Limb (tissue), 2 donors: Measurements from ENCODE around the gene MRGPRD.
"Not testable (repeated sequence)": the region's sequence is repeated elsewhere in the genome, so short reads cannot be mapped to it uniquely, and the experiment has no call there.

Source experiments
- DNase-seq, 2 donors: peaks; one replicate each; pipeline ENCODE4 v3.0.0-alpha.2; 2016; ENCODE audit errors: extremely low spot score in 2 of 2

MRGPRD gene

DNA sequence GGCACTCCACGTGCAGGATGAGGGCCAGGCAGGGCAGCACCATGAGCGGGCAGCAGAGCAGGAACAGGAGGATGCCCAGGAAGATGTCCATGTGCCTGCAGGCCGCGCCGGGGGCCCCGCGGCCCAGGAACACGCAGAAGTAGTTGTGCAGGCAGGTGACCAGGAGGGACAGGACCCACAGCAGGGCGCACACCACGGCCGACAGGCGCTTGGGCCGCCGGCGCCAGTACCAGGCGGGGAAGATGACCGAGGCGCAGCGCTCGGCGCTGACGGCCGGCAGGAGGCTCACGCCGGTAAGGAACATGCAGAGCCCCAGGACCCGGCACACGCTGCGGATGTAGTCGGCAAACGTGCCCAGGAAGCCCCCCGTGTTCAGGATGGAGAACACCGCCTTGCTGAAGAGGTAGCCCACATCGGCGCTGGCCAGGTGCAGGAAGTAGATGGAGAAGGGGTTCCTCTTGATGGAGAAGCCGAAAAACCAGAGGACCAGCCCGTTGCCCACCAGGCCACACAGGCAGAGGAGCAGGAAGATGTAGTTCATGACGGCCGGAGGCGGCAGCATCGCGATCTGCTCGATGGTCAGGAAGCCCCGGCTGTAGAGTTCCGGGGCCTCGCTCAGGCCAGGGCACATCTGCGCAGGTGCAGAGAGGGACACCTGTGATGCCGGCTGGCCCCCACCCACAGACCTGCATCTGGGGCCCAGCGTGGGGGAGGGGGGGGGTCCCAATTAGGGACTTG, 25.0 kb upstream of the MRGPRD start:
- DNase-seq: no peak

DNA sequence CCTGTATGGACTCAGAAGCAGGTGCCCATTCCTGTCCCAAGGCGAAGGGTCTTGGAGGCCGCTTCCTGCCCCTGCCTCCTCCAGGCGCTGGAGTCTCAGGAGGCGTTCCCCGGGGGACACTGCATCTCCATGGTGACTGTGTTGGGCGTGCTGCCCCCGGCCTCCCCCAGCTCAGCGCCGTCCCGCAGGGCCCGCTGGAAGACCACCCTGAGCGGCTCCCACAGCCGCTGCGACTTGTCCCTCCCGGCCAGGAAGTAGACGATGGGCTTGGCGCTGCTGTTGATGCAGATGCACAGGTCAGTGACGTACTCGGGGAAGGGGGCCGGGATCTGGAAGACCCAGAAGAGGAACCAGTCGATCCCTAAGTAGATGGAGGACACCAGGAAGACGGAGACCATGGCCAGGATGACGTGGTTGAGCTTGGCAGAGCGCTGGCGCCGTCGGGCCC, 24.4 kb upstream of the MRGPRD start:
- no peak for DNase-seq

DNA sequence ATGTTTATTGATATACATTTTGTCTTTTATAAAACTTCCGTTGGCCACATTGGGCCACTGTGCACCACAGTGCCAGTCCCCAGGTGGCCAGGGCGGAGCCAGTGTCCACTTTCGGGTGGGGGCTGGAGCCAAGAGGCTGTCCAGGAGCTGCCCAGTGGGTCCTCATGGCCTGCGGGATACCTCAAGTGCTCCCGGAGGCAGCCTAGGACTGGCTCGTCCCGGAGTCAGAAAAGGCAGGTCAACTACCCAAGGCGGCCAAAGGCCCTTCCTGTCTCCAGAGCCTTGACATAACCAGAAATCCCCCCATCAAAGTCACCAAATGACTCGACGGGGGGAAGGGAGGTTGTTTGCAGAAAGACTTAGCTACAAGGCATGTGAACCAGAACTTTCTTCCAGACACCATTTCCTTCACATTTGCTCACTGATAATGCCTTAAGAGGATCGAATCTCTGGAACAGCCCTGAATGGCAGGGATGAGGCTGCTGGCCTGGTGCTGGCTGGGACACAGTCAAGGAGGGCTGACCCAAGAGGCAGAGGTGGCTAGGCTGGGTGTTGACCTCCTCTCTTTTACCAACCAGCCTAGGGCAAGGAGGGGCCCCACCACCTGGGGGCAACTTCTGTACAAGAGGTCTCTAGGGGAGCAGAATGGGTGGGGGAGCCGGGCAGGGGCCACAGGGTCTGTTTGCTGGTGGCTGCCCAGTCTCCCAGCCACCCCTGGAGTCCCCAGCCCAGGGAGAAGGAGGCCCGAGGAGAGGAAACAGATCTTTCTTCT, 23.8 kb upstream of the MRGPRD start:
- DNase-seq: no peak

DNA sequence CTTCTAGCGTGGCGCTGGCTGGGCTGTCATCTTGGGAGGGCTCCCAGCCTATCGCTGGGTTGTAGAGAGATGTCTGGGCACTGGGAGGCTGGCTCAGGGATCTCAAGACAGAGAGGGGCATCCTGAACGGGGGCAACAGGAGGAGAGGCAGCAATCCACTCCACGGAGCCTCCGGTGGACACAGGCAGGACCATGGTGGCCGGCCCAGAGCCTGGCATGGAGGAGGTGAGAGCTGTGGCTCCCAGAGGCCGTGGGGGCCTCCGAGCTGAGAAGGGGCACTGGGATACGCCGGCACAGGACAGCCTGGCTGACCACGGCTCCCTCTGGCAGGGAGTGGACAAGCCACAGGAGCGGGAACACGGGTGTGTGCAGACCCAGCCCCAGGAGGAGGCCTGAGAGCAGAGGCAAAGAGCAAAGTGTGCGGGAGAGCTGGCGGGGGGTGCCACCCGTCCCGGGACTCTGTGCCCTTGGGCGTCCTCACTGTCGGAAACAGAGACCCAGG, 23.1 kb upstream of the MRGPRD start:
- DNase-seq: no peak

DNA sequence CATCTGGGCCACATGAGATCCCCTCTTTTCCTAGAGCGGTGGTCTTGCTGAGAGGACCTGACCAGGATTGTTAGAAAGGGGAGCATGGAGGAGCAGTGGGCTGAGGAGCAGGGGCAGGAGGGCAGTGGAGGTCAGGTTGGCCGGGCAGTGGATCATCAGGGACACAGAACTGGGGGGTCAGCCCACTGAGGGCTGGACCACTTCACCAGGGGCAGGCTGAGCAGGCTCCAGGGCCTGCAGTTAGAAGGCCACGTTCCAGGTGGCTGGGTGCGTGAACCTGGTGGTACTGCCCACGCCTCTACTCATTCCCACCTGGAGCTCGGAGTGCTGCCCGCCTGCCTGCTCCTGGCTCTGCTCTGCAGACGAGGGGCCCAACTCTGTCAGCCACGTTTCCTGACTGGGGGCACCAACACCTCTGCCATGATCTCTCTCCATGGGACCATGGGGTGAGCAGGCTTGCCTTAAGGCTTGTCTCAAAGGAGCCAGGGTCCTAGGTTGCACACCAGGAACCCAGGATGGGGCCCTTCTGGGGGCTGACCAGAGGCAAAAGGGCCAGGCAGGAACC, 22.6 kb upstream of the MRGPRD start:
- DNase-seq: no peak

DNA sequence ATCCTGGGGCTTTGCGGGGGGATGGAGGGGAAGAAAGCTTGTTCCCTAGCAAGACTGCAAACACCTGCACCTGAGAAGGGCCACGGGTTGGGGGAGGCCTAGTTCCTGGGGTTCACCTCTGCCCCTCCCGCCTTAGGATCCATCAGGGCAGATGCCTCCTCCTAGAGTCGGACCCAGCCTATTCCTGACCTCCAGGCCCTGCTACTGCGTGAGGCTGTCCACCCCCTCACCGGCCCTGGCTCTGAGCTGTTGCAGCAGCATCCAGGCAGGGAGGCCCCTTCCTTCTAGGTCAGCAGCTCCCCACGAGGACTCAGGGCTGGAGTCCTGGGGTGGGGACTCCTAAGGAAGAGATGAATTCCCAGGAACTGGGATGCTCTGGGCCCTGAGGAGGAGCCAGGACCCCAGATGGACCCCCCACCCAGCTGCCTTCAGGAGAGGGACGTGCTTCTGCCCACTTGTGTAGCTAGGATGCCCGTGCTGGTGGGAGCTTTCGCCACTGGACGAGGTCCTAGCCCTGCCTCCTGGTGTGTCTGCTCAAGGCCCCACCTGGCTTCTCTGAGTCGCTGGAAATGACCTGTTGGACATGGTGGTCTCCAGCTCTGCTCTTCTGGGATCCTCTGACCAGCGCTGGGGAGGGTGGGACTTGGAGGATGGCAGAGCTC, 21.9 kb upstream of the MRGPRD start:
- DNase-seq: no peak

DNA sequence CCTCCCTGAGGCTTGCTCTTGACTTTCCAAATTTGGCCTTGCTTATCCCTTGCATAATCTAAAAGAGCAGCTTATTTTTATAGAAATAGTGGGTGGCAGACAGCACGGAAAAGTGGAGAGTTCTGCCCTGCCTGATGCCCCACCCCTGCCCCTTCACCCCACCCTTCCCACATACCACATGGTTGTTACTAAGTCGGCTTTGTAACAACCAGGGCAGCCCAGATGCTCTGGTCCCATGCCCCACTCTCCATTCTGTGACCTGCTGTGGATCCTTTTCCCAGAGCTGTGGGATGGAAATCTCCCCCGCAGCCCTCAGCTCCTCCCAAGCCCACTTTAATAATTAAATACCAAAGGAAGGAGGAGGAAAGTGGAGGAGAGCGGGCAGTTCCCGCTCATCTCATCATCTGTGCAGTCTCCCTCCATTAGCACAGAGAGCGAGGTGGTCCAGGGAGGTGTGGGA, 21.4 kb upstream of the MRGPRD start:
- DNase-seq: no peak

DNA sequence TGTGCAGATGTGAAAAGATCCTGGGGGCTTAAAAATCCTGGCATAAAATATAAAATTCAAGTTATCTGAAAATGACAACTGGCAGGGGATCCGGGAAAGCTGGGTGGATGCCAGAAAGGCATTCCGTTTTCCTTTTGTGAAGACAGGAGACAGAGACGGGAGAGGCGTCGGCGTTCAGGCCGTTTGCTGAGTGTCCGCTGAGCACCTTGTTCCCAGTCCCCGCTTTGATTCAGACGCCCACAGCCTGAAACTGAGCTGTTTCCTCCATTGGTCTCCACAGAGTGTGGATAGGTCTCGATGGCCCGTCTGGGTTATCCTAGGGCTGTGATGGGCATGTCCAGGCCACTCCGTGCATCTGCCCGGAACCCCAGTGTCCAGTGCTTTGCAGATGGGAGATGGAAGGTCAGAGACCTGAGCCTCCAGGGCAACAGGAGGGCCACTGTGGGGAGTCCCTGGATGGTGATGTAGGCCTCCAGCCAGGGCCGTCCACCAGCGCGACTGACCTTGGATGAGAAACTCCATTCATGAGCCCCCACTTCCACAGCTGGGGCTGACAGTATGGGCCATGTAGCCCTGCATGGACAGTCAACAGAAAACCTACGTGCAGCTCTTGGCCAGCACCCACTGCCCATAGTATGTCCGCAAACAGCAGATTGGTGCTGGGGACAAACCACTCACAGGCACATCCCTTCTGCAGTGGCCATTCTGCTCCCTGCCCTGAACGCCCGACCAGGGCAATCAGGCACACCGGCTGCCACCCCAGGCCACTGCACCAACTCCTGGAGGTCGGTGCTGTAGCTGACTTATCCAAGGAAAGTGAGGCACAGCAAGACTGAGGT, 20.7 kb upstream of the MRGPRD start:
- no peak for DNase-seq

DNA sequence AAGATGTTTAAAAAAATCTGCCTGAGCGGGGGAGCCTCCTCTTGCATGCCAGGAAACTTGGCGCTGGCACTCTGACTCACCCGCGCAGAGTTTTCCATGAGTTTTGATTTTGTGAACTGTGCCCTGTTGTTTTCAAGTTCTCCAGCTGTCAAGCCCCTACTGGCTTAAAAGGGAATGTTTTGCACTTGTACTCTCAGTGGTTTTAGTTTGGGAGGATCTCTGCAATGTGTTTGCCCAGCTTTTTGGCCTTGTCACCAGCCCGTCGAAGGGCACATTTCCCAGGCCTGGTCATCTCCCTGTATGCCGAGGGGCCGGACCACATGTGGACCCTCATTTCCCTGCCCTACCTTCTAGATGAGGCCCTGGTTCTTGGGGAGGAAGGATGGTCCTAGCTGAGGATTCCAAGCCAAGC, 20.1 kb upstream of the MRGPRD start:
- DNase-seq: peak; percentile 58 to 80

DNA sequence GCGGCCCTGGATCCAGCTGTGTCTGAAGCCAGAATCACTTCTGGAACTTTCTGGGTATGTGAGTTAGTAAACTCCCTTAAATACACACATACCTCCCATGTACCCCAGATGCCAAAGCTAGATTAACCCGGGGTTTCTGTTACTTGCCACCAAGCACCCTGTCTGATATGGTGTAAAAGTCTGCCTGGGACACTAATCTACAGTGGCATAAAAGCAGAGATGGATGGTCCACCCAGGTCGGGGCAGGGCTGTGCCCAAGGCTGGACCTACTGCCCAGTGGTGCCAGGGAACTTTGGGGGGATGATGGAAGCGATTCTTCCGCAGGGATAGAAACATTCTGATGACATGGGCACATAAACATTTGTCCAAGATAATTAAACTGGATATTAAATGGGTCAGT, 19.6 kb upstream of the MRGPRD start:
- no peak for DNase-seq

DNA sequence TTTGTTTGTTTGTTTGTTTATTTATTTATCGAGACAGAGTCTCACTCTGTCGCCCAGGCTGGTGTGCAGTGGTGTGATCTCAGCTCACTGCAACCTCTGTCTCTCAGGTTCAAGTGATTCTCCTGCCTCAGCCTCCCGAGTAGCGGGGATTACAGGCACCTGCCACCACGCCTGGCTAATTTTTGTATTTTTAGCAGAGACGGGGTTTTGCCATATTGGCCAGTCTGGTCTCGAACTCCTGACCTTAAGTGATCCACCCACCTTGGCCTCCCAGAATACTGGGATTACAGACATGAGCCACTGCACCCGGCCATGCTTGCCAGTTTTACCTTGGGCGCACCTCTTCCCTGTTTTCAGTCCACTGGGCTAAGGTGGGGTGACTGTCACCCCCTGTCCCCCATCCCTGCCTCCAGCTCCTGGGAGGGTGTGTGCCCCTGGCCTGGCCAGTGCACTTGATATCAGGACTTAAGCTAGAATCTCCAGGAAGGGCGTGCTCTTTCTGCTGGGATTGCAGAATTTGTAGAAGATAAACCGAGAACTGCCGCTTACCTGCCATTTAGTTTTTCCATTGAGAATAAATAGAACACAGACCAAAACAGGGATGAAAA, 19.1 kb upstream of the MRGPRD start:
- DNase-seq: not testable (repeated sequence)

DNA sequence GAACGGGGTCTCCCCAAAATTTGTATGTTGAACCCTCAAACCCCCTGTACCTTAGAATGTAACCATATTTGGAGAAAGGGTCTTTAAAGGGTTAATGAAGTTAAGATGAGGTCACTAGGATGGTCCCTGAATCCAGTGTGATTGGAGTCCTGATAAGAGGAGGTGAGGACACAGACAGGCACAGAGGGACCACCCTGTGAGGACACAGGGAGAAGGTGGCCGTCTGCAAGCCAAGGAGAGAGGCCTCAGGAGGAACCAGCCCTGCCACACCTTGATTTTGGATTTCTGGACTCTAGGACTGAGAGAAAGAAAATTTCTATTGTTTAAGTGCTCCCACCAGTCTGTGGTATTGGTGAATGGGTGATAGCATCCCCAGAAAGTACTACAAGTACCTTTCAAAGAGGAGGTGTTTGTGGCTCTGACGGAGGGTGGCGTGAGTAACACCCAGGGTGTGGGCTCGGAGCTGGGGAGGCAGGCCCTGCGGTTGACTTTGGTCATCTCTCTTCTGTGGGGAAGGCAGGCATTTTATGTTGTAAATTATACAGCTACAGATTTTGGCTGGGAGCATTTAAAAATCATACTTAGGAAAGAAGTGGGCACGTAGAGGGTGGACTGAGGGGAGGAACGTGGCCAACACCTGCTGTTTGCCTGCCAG, 18.4 kb upstream of the MRGPRD start:
- no peak for DNase-seq

DNA sequence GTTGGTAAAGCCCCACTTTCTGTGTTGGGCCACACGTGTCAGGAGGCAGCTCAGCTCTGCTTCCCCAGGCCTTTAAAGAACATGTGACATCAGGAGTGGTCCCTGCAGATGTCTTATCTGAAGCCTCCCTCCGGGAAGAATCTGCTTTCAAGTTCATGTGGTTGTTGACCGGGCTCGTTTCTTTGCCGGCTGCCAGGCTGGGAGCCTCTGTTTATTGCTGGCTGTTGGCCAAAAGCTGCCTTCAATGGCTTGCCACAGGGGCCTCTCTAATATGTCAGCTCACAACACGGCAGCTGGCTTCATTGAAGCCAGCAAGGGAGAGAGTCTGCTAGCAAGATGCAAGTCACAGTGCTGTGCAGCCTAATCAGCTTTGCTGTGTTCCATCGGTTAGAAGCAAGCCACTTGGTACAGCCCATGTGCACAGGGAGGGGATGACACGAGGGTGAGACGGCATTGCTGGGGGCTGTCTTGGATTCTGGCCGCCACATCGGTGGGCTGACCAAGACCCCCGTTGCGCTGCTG, 17.7 kb upstream of the MRGPRD start:
- peak; percentile 63 to 75 for DNase-seq

DNA sequence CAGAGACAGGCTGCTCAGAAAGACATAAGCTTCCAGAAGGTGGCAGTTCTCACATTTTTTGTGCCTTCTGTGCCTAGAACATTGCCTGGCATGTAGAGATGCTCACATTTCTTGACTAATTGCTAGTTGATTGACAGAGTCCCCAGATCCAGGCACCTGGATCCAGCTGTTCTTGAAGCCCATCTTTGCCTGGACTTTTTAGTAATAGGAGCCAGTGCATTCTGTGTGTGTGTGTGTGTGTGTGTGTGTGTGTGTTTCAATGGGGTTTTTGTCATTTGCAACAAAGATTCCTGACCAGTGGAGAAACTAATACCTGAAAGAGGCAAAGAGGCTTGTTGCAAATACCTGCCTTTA, 17.2 kb upstream of the MRGPRD start:
- no peak for DNase-seq

DNA sequence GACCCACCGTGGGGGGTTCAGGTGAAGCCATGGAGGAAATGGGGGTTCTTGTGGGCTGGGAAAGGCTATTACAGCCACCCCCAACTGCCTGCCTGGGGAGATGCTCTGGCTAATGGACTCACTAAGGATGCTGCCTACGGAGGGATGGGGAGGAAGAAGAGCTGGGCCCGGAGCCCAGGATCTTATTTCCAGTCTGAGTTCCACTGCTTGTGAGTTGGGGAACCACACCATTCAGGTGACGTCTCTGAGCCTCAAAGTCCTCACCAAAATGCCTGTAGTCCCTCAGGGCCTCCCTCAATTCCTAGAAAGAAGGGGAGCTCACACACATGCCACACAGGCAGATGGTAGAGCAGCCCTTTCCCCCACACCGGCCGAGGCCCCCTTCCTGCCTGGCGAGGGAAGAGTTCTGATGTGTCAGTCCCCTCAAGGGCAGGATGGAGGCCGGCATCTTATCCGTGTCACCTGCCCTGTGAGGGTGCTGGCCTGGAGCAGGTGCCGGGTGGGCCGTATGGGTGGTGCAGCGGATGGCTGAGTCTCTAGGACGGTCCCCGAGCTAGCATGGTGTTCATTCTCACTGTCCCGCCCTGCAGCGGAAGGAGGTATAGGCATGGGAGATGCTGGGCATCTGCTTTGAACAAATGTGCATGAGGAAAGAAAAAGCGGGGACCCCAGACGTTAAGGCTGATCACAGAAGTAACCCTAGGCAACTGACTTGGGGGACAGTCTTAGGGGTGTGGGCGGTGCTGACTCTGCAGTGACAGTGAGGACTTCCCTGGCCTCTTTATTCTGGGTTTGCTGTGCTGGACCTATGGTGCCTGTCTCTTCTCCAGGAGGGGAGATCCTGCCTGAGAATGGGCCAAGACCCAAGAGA, 16.6 kb upstream of the MRGPRD start:
- no peak for DNase-seq

DNA sequence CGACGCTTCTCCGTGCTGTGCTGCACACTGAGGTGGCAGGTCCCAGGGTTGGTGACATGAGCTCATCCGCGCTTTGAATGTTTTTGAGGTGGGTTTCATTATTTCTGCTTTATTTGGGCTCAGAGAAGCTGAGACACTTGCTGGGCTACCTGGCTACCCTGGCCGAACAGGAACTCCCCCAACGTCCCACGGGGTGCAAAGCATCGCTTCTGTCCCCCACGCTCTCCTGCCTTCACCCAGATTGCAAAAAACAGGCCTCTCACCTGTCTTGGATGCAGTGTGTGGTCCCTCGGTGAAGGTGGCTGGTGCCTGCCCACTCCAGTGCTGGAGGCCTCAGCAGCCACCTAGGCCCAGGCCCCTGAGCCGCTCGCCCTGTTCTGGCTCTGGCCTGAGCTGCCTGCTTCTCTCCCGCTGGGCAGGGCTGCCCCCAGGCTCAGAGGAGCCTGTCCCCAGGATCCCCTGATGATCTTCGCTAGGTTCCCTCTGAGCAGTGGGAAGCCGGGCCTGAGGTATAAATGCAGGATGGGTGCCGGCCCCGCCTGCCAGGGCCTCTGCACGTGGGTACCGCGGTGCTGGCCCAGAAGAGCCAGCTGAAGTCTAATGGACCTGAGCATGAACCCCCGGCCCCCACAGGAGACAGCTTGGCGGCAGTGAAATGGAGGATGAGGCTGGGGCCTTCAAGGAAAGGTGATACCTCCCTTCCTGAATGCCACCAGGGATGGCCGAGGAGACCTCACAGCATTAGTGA, 15.8 kb upstream of the MRGPRD start:
- DNase-seq: no peak

DNA sequence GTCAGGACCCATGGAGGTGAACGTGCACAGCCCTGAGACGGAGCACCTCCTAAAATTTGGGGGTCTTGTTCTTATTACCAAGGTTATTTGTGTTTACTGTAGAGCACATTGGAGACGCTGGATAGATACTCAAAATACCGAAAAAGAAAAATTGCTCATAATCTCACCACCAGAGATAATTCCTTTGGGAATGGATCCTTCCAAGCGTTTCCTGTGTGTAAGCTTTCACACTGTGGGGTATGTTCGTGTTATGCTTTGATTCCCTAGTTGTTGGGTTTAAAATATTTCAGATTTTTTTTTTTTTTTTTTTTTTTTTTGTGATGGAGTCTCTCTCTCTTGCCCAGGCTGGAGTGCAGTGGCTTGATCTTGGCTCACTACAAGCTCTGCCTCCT, 14.1 kb upstream of the MRGPRD start:
- no peak for DNase-seq
